ENCODE measurements around the gene LNPK.
"Not testable (repeated sequence)": the region's sequence is repeated elsewhere in the genome, so short reads cannot be mapped to it uniquely, and the experiment has no call there.

LNPK gene

GRCh38 chr2:175976391-175977157 lies 25.5 kb downstream of the LNPK start:
- DNase-seq (ENCODE audit: low read depth in 2 of 3, low spot score in 2 of 3), result no peak

GRCh38 chr2:175973373-175973772 lies 28.7 kb downstream of the LNPK start:
- DNase-seq (ENCODE audit: low read depth in 2 of 3, low spot score in 2 of 3), result no peak

- no peak for DNase-seq (ENCODE audit: low read depth in 2 of 3, low spot score in 2 of 3)
Observed at GRCh38 chr2:175966839-175967238, 35.2 kb downstream of the LNPK start.

GRCh38 chr2:175965773-175966172 lies 36.3 kb downstream of the LNPK start:
- no peak for DNase-seq (ENCODE audit: low read depth in 2 of 3, low spot score in 2 of 3)

GRCh38 chr2:175964195-175964594 lies 37.9 kb downstream of the LNPK start:
- DNase-seq (ENCODE audit: low read depth in 2 of 3, low spot score in 2 of 3), result no peak

GRCh38 chr2:175963171-175963570 lies 38.9 kb downstream of the LNPK start:
- DNase-seq (ENCODE audit: low read depth in 2 of 3, low spot score in 2 of 3), result not testable (repeated sequence)

GRCh38 chr2:175957845-175958244 lies 44.2 kb downstream of the LNPK start:
- DNase-seq (ENCODE audit: low read depth in 2 of 3, low spot score in 2 of 3), result no peak

- DNase-seq (ENCODE audit: low read depth in 2 of 3, low spot score in 2 of 3), result no peak
Observed at GRCh38 chr2:175955136-175955535, 46.9 kb downstream of the LNPK start.

- no peak for DNase-seq (ENCODE audit: low read depth in 2 of 3, low spot score in 2 of 3)
Observed at GRCh38 chr2:175950512-175950911, 51.6 kb downstream of the LNPK start.

- no peak for DNase-seq (ENCODE audit: low read depth in 2 of 3, low spot score in 2 of 3)
Observed at GRCh38 chr2:175948191-175948590, 53.9 kb downstream of the LNPK start.

- DNase-seq (ENCODE audit: low read depth in 2 of 3, low spot score in 2 of 3), result no peak
Observed at GRCh38 chr2:175947073-175947472, 55.0 kb downstream of the LNPK start.

- DNase-seq (ENCODE audit: low read depth in 2 of 3, low spot score in 2 of 3), result no peak
Observed at GRCh38 chr2:175941699-175942098, 60.4 kb downstream of the LNPK start.

GRCh38 chr2:175937216-175937615 lies 64.9 kb downstream of the LNPK start:
- DNase-seq (ENCODE audit: low read depth in 2 of 3, low spot score in 2 of 3), result no peak

GRCh38 chr2:175935289-175936181 lies 66.5 kb downstream of the LNPK start:
- DNase-seq (ENCODE audit: low read depth in 2 of 3, low spot score in 2 of 3), result no peak

GRCh38 chr2:175932675-175933074 lies 69.4 kb downstream of the LNPK start:
- DNase-seq (ENCODE audit: low read depth in 2 of 3, low spot score in 2 of 3), result no peak

GRCh38 chr2:175931805-175932204 lies 70.3 kb downstream of the LNPK start:
- DNase-seq (ENCODE audit: low read depth in 2 of 3, low spot score in 2 of 3), result no peak

- no peak for DNase-seq (ENCODE audit: low read depth in 2 of 3, low spot score in 2 of 3)
Observed at GRCh38 chr2:175930504-175930903, 71.6 kb downstream of the LNPK start.

GRCh38 chr2:175929850-175930249 lies 72.2 kb downstream of the LNPK start:
- no peak for DNase-seq (ENCODE audit: low read depth in 2 of 3, low spot score in 2 of 3)

- no peak for DNase-seq (ENCODE audit: low read depth in 2 of 3, low spot score in 2 of 3)
Observed at GRCh38 chr2:175926272-175926671, 75.8 kb downstream of the LNPK start.

- no peak for DNase-seq (ENCODE audit: low read depth in 2 of 3, low spot score in 2 of 3)
Observed at GRCh38 chr2:175922160-175922559, 79.9 kb downstream of the LNPK start.

- no peak for DNase-seq (ENCODE audit: low read depth in 2 of 3, low spot score in 2 of 3)
Observed at GRCh38 chr2:175918935-175919334, 83.1 kb downstream of the LNPK start.

GRCh38 chr2:175914846-175915245 lies 87.2 kb downstream of the LNPK start:
- no peak for DNase-seq (ENCODE audit: low read depth in 2 of 3, low spot score in 2 of 3)
